Gastrocnemius medialis (tissue), 4 donors: Measurements from ENCODE around the gene SLC4A1AP. TPM values are rescaled to one million over a fixed set of nuclear protein-coding genes. Genes with fewer than 3 reads are reported as not detected.
"Not testable (repeated sequence)": the region's sequence is repeated elsewhere in the genome, so short reads cannot be mapped to it uniquely, and the experiment has no call there.

Experiments used
- ATAC-seq, 2 donors: fragments of 150-250 bp; one replicate each; pipeline ENCODE4 v1.9.1; 2016
- DNase-seq, 2 donors: peaks; one replicate each; pipeline ENCODE4 v3.0.0-alpha.2; 2019
- H3K27ac ChIP-seq, 4 donors: fragments of 200-600 bp; sonication (generic); 1 replicate in 1 of 4; 2 replicates in 3 of 4; pipeline ENCODE4 v1.5.1; 2016 to 2018; ENCODE audit warnings: mild to moderate bottlenecking in 2 of 4, moderate library complexity in 1 of 4
- H3K27me3 ChIP-seq, 3 donors: fragments of 200-600 bp; sonication (generic) in 2 of 3; 1 replicate in 1 of 3; 2 replicates in 2 of 3; pipeline versions ENCODE4 v1.5.1 to v1.6.0; 2016 to 2019; ENCODE audit warnings: mild to moderate bottlenecking in 1 of 3, moderate library complexity in 1 of 3
- H3K36me3 ChIP-seq, 2 donors: fragments of 200-600 bp; sonication (generic) in 1 of 2; one replicate each; pipeline ENCODE4 v1.5.1; 2017 to 2018
- H3K4me1 ChIP-seq, 2 donors: fragments of 200-600 bp; sonication (generic) in 1 of 2; one replicate each; pipeline ENCODE4 v1.5.1; 2016 to 2017; ENCODE audit warnings: mild to moderate bottlenecking in 2 of 2
- H3K4me3 ChIP-seq, 4 donors: fragments of 200-600 bp; sonication (generic) in 3 of 4; 1 replicate in 1 of 4; 2 replicates in 3 of 4; pipeline ENCODE4 v1.5.1; 2016 to 2019; ENCODE audit warnings: mild to moderate bottlenecking in 2 of 4
- H3K9me3 ChIP-seq, 3 donors: fragments of 200-600 bp; sonication (generic) in 2 of 3; 1 replicate in 1 of 3; 2 replicates in 2 of 3; pipeline ENCODE4 v1.5.1; 2016 to 2019
- POLR2A ChIP-seq, 2 donors: fragments of 450-650 bp; IDR thresholded peaks; one replicate each; pipeline ENCODE4 v1.6.1; 2017; ENCODE audit warnings: antibody characterized with exemption in 2 of 2, mild to moderate bottlenecking in 2 of 2, moderate library complexity in 2 of 2
- in situ Hi-C, 4 donors: fragments of 200-750 bp; cut with MboI; loops; one replicate each; pipeline versions ENCODE4 v1.15.0 to v1.8.0; 2017; ENCODE audit warnings: low sequenced_read_pairs in 4 of 4
- intact Hi-C: fragments of 100-400 bp; cut with DNase I; formaldehyde crosslinking; loops from one replicate; pipeline ENCODE4 v1.15.1; 2023; ENCODE audit warnings: low total_unique reads
- total RNA-seq, 4 donors: library from RNA; depleted of rRNA; stranded (reverse); fragments of >200 nt; gene quantifications; one replicate each; pipeline versions ENCODE4 v1.1.0 to v1.2.3, GENCODE V29; 2016
- TF ChIP-seq, protein P1 (sequence below), 5 experiments: fragments of 450-650 bp in 3 of 5; fragments of 200-600 bp in 2 of 5; sonication (generic) in 2 of 5; IDR thresholded peaks in 4 of 5; conservative IDR thresholded peaks in 1 of 5; 1 replicate in 4 of 5; 2 replicates in 1 of 5; pipeline ENCODE4 v1.5.1; 2016 to 2019; ENCODE audit warnings: antibody characterized with exemption in 5 of 5, mild to moderate bottlenecking in 3 of 5, moderate library complexity in 3 of 5

The SLC4A1AP gene
- total RNA-seq, 4 donors from 2014 or later: 32.1 to 44.2 (median 34.6) TPM

- DNase-seq (no peak), ATAC-seq (no peak)
- Histone ChIP-seq H3K36me3 (peaks cover 0 to 57% of the 10 kb centered on the region in 2 donors), H3K27ac (no peak overlapping the region), H3K4me1 (no peaks in the 10 kb centered on the region), H3K27me3 (no peaks in the 10 kb centered on the region), H3K4me3 (no peak overlapping the region), H3K9me3 (no peaks in the 10 kb centered on the region)
- in situ Hi-C loops: no loop called here
- TF ChIP-seq, protein P1, sequence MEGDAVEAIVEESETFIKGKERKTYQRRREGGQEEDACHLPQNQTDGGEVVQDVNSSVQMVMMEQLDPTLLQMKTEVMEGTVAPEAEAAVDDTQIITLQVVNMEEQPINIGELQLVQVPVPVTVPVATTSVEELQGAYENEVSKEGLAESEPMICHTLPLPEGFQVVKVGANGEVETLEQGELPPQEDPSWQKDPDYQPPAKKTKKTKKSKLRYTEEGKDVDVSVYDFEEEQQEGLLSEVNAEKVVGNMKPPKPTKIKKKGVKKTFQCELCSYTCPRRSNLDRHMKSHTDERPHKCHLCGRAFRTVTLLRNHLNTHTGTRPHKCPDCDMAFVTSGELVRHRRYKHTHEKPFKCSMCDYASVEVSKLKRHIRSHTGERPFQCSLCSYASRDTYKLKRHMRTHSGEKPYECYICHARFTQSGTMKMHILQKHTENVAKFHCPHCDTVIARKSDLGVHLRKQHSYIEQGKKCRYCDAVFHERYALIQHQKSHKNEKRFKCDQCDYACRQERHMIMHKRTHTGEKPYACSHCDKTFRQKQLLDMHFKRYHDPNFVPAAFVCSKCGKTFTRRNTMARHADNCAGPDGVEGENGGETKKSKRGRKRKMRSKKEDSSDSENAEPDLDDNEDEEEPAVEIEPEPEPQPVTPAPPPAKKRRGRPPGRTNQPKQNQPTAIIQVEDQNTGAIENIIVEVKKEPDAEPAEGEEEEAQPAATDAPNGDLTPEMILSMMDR (IDR thresholded peaks at IDR 0.05 in 4 of 5, conservative IDR thresholded peaks at IDR 0.05 in 1 of 5): no peak
- no peak for TF ChIP-seq POLR2A (IDR thresholded peaks at IDR 0.05)
- intact Hi-C loops: loop anchor here (2.0 to 10.0 kb wide), 2 partner anchors 771 to 1503 kb away; no protein-coding TSS in a partner anchor
These were observed 18.2 kb downstream of the SLC4A1AP start for GRCh38 chr2:27681841-27682240.

- H3K4me1 ChIP-seq, H3K9me3 ChIP-seq, H3K27me3 ChIP-seq, DNase-seq, in situ Hi-C loops, ATAC-seq, H3K4me3 ChIP-seq, H3K27ac ChIP-seq: not testable (repeated sequence)
- intact Hi-C loops: loop anchor here (2.0 to 10.0 kb wide), 2 partner anchors 770 to 1502 kb away; no protein-coding TSS in a partner anchor
- H3K36me3 ChIP-seq: peaks cover 0 to 55% of the 10 kb centered on the region in 2 donors
These were observed 18.7 kb downstream of the SLC4A1AP start for GRCh38 chr2:27682334-27682771.

- Histone ChIP-seq H3K4me3 (no peak overlapping the region), H3K4me1 (no peaks in the 10 kb centered on the region), H3K27me3 (no peaks in the 10 kb centered on the region), H3K9me3 (no peaks in the 10 kb centered on the region), H3K27ac (peak overlapping the region in 3 of 4 donors; percentile 32 to 42 (median 37)), H3K36me3 (peaks cover 0 to 43% of the 10 kb centered on the region in 2 donors)
- ATAC-seq (peak; percentile 85 to 95), DNase-seq (peak; percentile 55 to 67)
- intact Hi-C loops: loop anchor here (2.0 to 10.0 kb wide), 2 partner anchors 769 to 1501 kb away; no protein-coding TSS in a partner anchor
- in situ Hi-C loops: no loop called here
- TF ChIP-seq, protein P1 (IDR thresholded peaks at IDR 0.05 in 4 of 5, conservative IDR thresholded peaks at IDR 0.05 in 1 of 5): peak; percentile 88 to 97 (median 94)
- TF ChIP-seq POLR2A (IDR thresholded peaks at IDR 0.05): no peak
These were observed 19.8 kb downstream of the SLC4A1AP start for GRCh38 chr2:27683390-27684071.

GRCh38 chr2:27685006-27685405, 21.3 kb downstream of the SLC4A1AP start:
- H3K4me1 ChIP-seq: peaks cover 3 to 11% of the 10 kb centered on the region in 2 donors
- not testable (repeated sequence) for H3K27ac ChIP-seq

GRCh38 chr2:27685577-27685976, 21.9 kb downstream of the SLC4A1AP start:
- ATAC-seq: no peak
- peaks cover 0 to 23% of the 10 kb centered on the region in 2 donors for H3K36me3 ChIP-seq
- DNase-seq: no peak
- H3K4me3 ChIP-seq: no peak overlapping the region
- no peaks in the 10 kb centered on the region for H3K9me3 ChIP-seq
- no peak overlapping the region for H3K27ac ChIP-seq
- no peaks in the 10 kb centered on the region for H3K27me3 ChIP-seq
- no peak for TF ChIP-seq POLR2A (IDR thresholded peaks at IDR 0.05)
- TF ChIP-seq, protein P1 (IDR thresholded peaks at IDR 0.05 in 4 of 5, conservative IDR thresholded peaks at IDR 0.05 in 1 of 5): no peak
- in situ Hi-C loops: no loop called here
- peaks cover 3 to 11% of the 10 kb centered on the region in 2 donors for H3K4me1 ChIP-seq
- intact Hi-C loops: loop anchor here (10.0 kb wide), 1 partner anchor 1499 kb away; no protein-coding TSS in a partner anchor

More at GRCh38 chr2:27685006-27685405, 21.3 kb downstream of the SLC4A1AP start:
- DNase-seq, in situ Hi-C loops, H3K9me3 ChIP-seq, ATAC-seq, H3K4me3 ChIP-seq, H3K27me3 ChIP-seq: not testable (repeated sequence)
- peaks cover 0 to 28% of the 10 kb centered on the region in 2 donors for H3K36me3 ChIP-seq
- intact Hi-C loops: loop anchor here (10.0 kb wide), 1 partner anchor 1500 kb away; no protein-coding TSS in a partner anchor
